B cell (primary cell): ENCODE results near the gene MYRFL. TPM values are rescaled to one million over a fixed set of nuclear protein-coding genes. Genes with fewer than 3 reads are reported as not detected.

Experiments used
- ATAC-seq: fragments of 200-7000 bp; cut with Tn5 transposase; one replicate; pipeline ENCODE4 v1.10.0; 2021; ENCODE audit warnings: low read depth, mild to moderate bottlenecking, moderate number of reproducible peaks, moderate library complexity
- CTCF ChIA-PET: fragments of 350-600 bp; sonication (Branson Sonifier 250); formaldehyde crosslinking; loops from one replicate; lab custom pipeline; 2021; ENCODE audit warnings: antibody characterized with exemption, inconsistent platforms; lab: Charles Lee
- POLR2A ChIA-PET: fragments of 350-600 bp; sonication (Branson Sonifier 250); formaldehyde crosslinking; loops from one replicate; lab custom pipeline; 2021; ENCODE audit warnings: antibody characterized with exemption; lab: Charles Lee
- DNase-seq: peaks from one replicate; pipeline ENCODE4 v3.0.0; 2013
- H2AFZ ChIP-seq: 2 replicates; pipeline ENCODE4 v1.6.1; 2012; ENCODE audit warnings: mild to moderate bottlenecking, low read depth, low read length; ENCODE audit not compliant: insufficient read depth, poor library complexity, severe bottlenecking
- H3K27ac ChIP-seq, 2 donors: 1 replicate in 1 of 2; 2 replicates in 1 of 2; pipeline ENCODE4 v1.5.1; 2012 to 2013; ENCODE audit warnings: low read length in 2 of 2, mild to moderate bottlenecking in 2 of 2, moderate library complexity in 1 of 2
- H3K27me3 ChIP-seq, 4 experiments: fragments of 200-600 bp in 1 of 4; sonication (generic) in 1 of 4; replicated peaks in 1 of 4; 1 replicate in 2 of 4; 2 replicates in 2 of 4; pipeline versions ENCODE4 v1.6.1 to v1.7.0; 2013 to 2016; ENCODE audit warnings: low read length in 3 of 4, mild to moderate bottlenecking in 2 of 4, mixed read lengths in 1 of 4, moderate library complexity in 1 of 4; ENCODE audit not compliant: insufficient read depth in 4 of 4, control insufficient read depth in 3 of 4; ENCODE audit errors: control extremely low read depth in 1 of 4
- H3K36me3 ChIP-seq, 2 experiments: replicated peaks in 1 of 2; 1 replicate in 1 of 2; 2 replicates in 1 of 2; pipeline versions ENCODE4 v1.6.1 to v1.7.1; 2013; ENCODE audit warnings: low read length in 1 of 2; ENCODE audit not compliant: insufficient read depth in 2 of 2, control insufficient read depth in 1 of 2; ENCODE audit errors: control extremely low read depth in 1 of 2, extremely low read depth in 1 of 2
- H3K4me1 ChIP-seq, 2 donors: fragments of 200-600 bp in 1 of 2; sonication (generic) in 1 of 2; 1 replicate in 1 of 2; 2 replicates in 1 of 2; pipeline versions ENCODE4 v1.5.1 to v1.6.1; 2013 to 2017; ENCODE audit warnings: low read length in 2 of 2; ENCODE audit not compliant: control insufficient read depth in 2 of 2, insufficient read depth in 2 of 2
- H3K4me2 ChIP-seq: replicated peaks from 2 replicates; pipeline ENCODE3; 2012; ENCODE audit warnings: mild to moderate bottlenecking, low read depth, low read length; ENCODE audit not compliant: poor library complexity, severe bottlenecking
- H3K4me3 ChIP-seq, 5 experiments: fragments of 200-600 bp in 1 of 5; sonication (generic) in 1 of 5; 1 replicate in 3 of 5; 2 replicates in 2 of 5; pipeline versions ENCODE4 v1.5.1 to v1.7.0; 2011 to 2016; ENCODE audit warnings: low read length in 4 of 5, mild to moderate bottlenecking in 4 of 5, low read depth in 2 of 5, control low read depth in 1 of 5, moderate library complexity in 1 of 5; ENCODE audit not compliant: insufficient read depth in 1 of 5; ENCODE audit errors: control extremely low read depth in 1 of 5, extremely low read depth in 1 of 5
- H3K79me2 ChIP-seq: fragments of 200-600 bp; sonication (generic); one replicate; pipeline ENCODE4 v1.6.0; 2016; ENCODE audit warnings: low read length; ENCODE audit not compliant: control insufficient read depth, insufficient read depth
- H3K9ac ChIP-seq: fragments of 200-600 bp; sonication (generic); 2 replicates; pipeline ENCODE4 v1.6.1; 2017; ENCODE audit warnings: mild to moderate bottlenecking, low read length, moderate library complexity
- H3K9me3 ChIP-seq, 3 donors: one replicate each; pipeline versions ENCODE4 v1.6.1 to v1.7.1; 2013; ENCODE audit warnings: low read length in 2 of 3; ENCODE audit not compliant: control insufficient read depth in 2 of 3, insufficient read depth in 1 of 3; ENCODE audit errors: control extremely low read depth in 1 of 3
- H4K20me1 ChIP-seq: 2 replicates; pipeline ENCODE4 v1.6.0; 2012; ENCODE audit warnings: mild to moderate bottlenecking, low read length; ENCODE audit not compliant: insufficient read depth, control insufficient read depth, poor library complexity, severe bottlenecking
- H3K27ac Mint-ChIP-seq: one replicate; pipeline ENCODE4 v1.8.0; 2021; ENCODE audit warnings: mixed read lengths
- H3K27me3 Mint-ChIP-seq: one replicate; pipeline ENCODE4 v1.8.0; 2021; ENCODE audit warnings: mixed read lengths
- H3K4me1 Mint-ChIP-seq: one replicate; pipeline ENCODE4 v1.8.0; 2021; ENCODE audit warnings: mixed read lengths
- H3K4me3 Mint-ChIP-seq: one replicate; pipeline ENCODE4 v1.8.0; 2021; ENCODE audit warnings: mixed read lengths
- H3K9me3 Mint-ChIP-seq: one replicate; pipeline ENCODE4 v1.8.0; 2022; ENCODE audit warnings: mixed read lengths; ENCODE audit not compliant: insufficient read depth
- CTCF ChIP-seq: fragments of 200-600 bp; IDR thresholded peaks from one replicate; pipeline ENCODE4 v1.8.0; 2022; ENCODE audit warnings: antibody characterized with exemption, mild to moderate bottlenecking
- EZH2 ChIP-seq: IDR thresholded peaks from 2 replicates; pipeline ENCODE4 v1.6.1; 2012; ENCODE audit warnings: borderline replicate concordance, low read depth, mild to moderate bottlenecking, moderate library complexity, low read length; ENCODE audit not compliant: insufficient read depth, poor library complexity, severe bottlenecking
- WGBS: methylation state at CpG from one replicate; pipeline ENCODE4 v1.1.5; 2013; ENCODE audit warnings: missing lambda C conversion rate; ENCODE audit not compliant: insufficient coverage; 5-methylcytosine and 5-hydroxymethylcytosine counted together
- intact Hi-C: fragments of 100-400 bp; cut with micrococcal nuclease; formaldehyde crosslinking; loops from one replicate; pipeline ENCODE4 v1.10.0; 2022
- polyA plus RNA-seq: library from polyadenylated mRNA; depleted of rRNA; stranded (reverse); fragments of >200 nt; gene quantifications from 2 replicates; pipeline ENCODE4 v1.2.3, GENCODE V29; 2012
- total RNA-seq, 2 donors: library from RNA; stranded (reverse); fragments of 120-200 nt in 1 of 2; gene quantifications; 1 replicate in 1 of 2; 2 replicates in 1 of 2; pipeline versions ENCODE4 v1.2.3 to v1.2.4, GENCODE V29; 2013 to 2022

Gene MYRFL
- total and polyA plus RNA-seq, 2 donors (not counting 1 experiment from before 2014, with no cell fraction given): 0.28 TPM; not detected in 1

GRCh38 chr12:69987579-69988091, 162.6 kb downstream of the MYRFL start:
- TF ChIP-seq CTCF: no peak
- no peak for TF ChIP-seq EZH2
- H3K9ac ChIP-seq: no peak overlapping the region
- no peak for ATAC-seq

GRCh38 chr12:69988481-69989321, 163.7 kb downstream of the MYRFL start:
- Mint-ChIP-seq H3K27me3 (no peaks in the 10 kb centered on the region), H3K4me1 (no peaks in the 10 kb centered on the region), H3K9me3 (no peaks in the 10 kb centered on the region), H3K27ac (no peak overlapping the region), H3K4me3 (no peak overlapping the region)
- Histone ChIP-seq H3K27ac (no peak overlapping the region), H3K79me2 (no peaks in the 10 kb centered on the region), H2AFZ (no peak overlapping the region), H3K9ac (no peak overlapping the region), H3K9me3 (peaks cover 0 to 6% (median 2%) of the 10 kb centered on the region in 3 donors), H3K4me1 (no peaks in the 10 kb centered on the region), H3K36me3 (no peaks in the 10 kb centered on the region), H3K4me2 (no peak overlapping the region), H3K4me3 (no peak overlapping the region), H4K20me1 (no peaks in the 10 kb centered on the region), H3K27me3 (peaks cover 0 to 3% (median 1%) of the 10 kb centered on the region in 4 experiments)
- intact Hi-C loops: no loop called here
- ChIA-PET POLR2A (no interaction called here), CTCF (no interaction called here)
- no peak for TF ChIP-seq CTCF
- no peak for TF ChIP-seq EZH2
- DNase-seq (no peak), ATAC-seq (no peak)
- WGBS: no CpG with 5 or more reads among the region's 9 CpGs

More at GRCh38 chr12:69987579-69988091, 162.6 kb downstream of the MYRFL start:
- Histone ChIP-seq H3K79me2 (no peaks in the 10 kb centered on the region), H4K20me1 (no peaks in the 10 kb centered on the region), H3K36me3 (no peaks in the 10 kb centered on the region), H3K4me2 (no peak overlapping the region), H3K4me3 (no peak overlapping the region), H3K27me3 (peaks cover 0 to 3% (median 0%) of the 10 kb centered on the region in 4 experiments), H3K27ac (no peak overlapping the region), H3K4me1 (no peaks in the 10 kb centered on the region), H2AFZ (no peak overlapping the region), H3K9me3 (peaks cover 0 to 6% (median 0%) of the 10 kb centered on the region in 3 donors)
- no peak for DNase-seq
- Mint-ChIP-seq H3K4me1 (no peaks in the 10 kb centered on the region), H3K27me3 (no peaks in the 10 kb centered on the region), H3K27ac (no peak overlapping the region), H3K9me3 (no peaks in the 10 kb centered on the region), H3K4me3 (no peak overlapping the region)
- intact Hi-C loops: no loop called here
- POLR2A ChIA-PET: no interaction called here
- CTCF ChIA-PET: no interaction called here
- 75% methylated on average over 1 of the region's 2 CpGs for WGBS
